GM21723 (cell line): ENCODE results near the gene CRMP1.

Source experiments
- ATAC-seq: cut with Tn5 transposase; IDR thresholded peaks from one replicate; pipeline ENCODE4 v1.9.1; 2021; ENCODE audit warnings: mild to moderate bottlenecking, moderate library complexity; ENCODE audit not compliant: unreplicated experiment

CRMP1 gene

GRCh38 chr4:5801696-5802095, 91.2 kb downstream of the CRMP1 start:
- no peak for ATAC-seq

DNA sequence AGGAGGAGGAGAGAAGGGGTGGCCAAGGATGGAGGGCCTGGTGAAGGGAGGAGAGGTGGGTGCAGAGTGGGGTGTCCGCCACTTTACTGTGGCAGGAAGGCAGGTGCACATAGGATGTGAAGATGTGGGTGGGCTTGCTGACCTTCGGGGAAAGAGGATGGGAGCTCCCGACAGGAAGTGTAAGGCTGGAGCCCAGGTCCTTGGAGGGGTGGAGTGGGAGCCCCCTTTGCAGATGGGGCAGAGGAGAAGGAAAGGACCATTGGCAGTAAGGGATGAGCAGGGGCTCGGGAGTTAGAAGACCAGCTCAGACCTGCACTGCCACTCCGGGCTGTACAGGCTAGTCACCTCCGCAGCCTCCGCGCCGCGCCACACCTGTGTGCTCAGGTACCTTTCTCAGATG, 92.4 kb downstream of the CRMP1 start:
- ATAC-seq, result no peak

DNA sequence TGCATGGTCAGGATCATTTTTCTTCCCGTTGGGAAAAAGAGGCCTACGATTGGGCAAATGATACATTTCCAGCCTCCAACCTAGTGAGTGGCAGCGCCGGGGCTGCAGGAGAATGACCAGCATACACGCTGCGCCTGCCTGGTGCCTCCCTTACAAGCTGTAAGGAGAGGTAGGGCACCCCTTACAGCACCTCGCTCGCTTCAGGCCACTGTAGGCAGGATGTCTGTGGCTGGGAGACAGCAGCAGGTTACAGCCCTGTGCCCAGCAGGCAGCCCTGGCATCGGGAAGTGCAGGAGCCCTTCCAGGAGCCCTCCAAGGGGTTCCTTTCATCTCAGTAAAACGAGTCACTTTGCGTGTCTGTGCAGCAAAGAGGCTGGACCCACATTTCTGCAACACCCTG, 93.5 kb downstream of the CRMP1 start:
- ATAC-seq, result no peak

GRCh38 chr4:5798946-5799345, 93.9 kb downstream of the CRMP1 start:
- no peak for ATAC-seq

DNA sequence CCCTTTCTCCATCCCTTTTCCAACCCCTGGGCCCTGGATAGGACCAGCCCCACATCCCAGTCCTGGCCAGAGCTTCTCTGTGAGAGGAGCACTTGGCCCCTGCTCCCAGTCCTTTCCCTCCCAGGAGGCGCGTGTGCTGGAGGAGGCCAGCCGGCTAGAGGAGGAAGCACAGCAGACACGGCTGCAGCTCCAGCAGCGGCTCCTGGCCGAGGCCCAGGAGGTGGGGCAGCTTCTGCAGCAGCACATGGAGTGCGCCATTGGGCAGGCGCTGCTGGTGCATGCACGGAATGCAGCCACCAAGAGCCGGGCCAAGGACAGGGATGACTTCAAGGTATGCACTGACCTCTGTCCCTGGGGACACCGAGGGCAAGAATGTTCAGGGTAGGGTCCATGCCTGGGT, 94.4 kb downstream of the CRMP1 start:
- ATAC-seq, result no peak

GRCh38 chr4:5797866-5798265, 95.0 kb downstream of the CRMP1 start:
- ATAC-seq, result no peak

- no peak for ATAC-seq
Observed at GRCh38 chr4:5796976-5797375, 95.9 kb downstream of the CRMP1 start.

GRCh38 chr4:5795580-5795979, 97.3 kb downstream of the CRMP1 start:
- no peak for ATAC-seq

DNA sequence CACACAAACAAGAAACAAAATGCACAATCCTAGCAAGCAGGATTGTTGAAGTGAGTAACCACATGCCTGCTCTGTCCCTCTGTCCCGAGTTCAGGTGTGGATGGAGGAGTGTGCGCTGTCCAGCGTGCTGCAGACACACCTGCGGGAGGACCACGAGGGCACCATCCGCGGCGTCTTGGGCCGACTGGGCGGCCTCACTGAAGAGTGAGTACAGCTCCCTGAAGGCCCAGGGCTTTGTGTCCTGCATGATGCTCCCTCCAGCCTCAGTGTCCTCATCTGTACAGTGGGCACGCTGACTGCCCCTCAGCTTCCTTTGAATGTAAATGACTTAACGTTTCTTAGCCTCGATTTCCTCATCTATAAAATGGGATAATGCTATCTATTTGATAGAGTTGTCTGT, 99.4 kb downstream of the CRMP1 start:
- no peak for ATAC-seq

GRCh38 chr4:5791654-5792053, 101.2 kb downstream of the CRMP1 start:
- ATAC-seq, result no peak

DNA sequence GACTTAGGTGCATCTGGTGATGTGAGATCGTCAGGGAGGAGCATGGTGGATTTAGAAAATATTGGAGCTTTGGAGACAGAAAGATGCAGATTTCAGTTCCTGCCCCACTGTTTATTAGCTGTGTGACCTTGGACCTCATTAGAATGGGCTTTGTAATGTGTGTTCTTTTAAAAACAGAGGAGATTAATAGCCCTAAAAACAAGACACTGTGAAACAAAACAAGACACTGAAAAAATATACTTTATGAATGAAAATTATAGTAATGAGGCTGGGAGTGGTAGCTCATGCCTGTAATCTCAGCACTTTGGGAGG, 102.4 kb downstream of the CRMP1 start:
- ATAC-seq, result no peak

GRCh38 chr4:5789141-5789540, 103.7 kb downstream of the CRMP1 start:
- ATAC-seq, result no peak

DNA sequence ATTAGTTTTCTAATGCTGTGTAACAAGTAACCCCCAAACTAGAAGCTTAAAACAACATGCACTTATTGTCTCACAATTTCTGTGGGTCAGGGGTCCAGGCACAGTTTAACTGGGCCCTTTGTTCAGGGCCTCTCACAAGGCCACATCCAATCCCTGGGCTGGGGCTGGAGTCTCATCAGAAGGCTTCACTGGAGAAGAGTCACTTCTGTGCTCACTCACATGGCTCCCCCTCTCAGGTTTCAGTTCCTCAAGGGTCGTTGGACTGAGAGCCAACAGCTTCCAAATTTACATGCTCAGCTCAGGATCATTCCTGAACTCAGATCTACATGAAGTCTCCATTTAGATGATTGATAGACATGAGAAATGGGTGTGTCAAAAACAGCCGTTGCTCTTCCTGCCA, 104.7 kb downstream of the CRMP1 start:
- no peak for ATAC-seq

DNA sequence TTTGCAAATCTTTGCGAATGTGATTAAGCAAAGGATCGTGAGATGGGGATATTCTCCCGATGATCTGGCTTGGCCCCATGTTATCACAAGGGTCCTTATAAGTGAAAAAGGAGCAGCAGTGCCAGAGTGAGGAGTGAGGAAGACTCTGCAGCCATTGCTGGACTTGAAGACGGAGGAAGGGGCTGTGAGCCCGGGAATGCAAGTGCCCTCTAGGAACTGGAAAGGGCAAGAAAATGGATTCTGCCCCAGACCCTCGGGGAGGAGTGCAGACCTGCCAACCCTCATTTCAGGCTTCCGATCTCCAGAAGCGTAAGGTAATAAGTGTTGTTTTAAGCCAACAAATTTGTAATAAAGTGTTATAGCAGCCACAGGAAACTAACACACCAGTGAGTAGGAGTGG, 105.6 kb downstream of the CRMP1 start:
- ATAC-seq, result no peak

DNA sequence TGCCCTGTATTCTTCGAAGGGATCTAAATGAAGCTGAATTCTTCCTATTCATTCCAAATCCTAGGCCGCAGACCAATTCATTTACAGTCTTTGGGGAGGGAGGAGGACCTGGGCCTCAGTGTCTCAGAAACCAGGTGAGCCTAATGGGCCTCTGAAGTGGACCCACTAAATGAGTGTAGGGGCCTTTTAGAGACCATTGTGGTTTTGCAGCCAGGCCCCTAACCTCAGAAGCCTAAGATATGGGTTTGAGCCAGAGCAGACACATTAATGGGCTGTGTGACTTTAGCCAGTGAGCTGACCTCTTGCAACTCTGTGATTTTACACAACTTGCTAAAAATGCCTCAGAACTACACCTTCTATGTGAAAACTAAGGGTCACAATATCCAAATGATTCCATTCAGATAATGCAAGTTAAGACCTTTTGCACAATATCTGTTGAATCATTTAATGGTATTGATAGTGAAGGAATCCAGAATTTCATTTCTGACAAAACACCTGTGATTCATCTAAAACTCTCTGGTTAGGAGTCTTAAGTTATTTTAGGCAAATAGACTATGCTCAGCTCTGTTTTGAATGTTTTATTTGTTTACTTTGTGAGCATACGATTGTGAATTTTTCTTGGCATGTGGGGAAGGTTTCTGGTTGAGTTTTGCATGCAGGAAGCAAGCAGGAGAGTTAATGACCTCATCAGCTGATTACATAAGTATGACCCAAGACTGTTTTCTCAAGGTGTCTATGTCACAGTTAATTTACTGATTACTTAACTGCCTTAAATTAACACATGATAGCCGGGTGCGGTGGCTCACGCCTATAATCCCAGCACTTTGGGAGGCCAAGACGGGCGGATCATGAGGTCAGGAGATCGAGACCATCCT, 106.8 kb downstream of the CRMP1 start:
- ATAC-seq, result no peak

GRCh38 chr4:5784960-5785611, 107.8 kb downstream of the CRMP1 start:
- no peak for ATAC-seq

DNA sequence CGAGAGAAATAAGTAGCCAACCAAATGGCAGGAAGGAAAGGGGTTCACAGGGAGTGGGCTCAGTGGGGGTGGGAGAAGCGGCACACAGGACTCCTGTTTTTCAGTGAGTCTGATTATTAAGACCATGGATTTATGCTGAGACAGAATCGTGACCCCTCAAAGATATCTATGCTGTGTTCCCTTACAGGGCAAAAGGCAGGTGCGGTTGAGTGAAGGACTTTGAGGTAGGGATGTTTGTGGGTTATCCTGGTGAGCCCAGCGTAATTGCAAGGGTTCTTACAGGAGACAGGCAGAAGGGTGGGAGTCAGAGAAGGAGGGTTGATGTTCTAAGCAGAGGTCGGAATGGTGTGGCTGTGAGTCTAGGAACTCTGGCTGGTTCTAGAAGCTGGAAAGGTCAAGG, 108.9 kb downstream of the CRMP1 start:
- no peak for ATAC-seq

DNA sequence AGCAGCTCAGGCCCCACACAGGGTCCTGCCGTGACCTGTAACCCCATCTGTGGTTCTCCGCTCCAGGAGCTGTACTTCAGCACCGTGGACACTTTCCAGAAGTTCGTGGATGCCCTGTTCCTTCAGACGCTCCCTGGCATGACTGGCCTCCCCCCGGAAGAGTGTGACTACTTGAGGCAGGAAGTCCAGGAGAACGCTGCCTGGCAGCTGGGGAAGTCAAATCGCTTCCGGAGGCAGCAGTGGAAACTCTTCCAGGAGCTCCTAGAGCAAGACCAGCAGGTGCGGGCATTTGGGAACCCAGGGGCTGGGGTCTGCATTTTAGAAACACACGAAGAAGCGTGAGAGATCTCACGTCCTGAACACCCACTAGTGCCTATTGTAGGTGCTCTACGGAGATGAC, 109.4 kb downstream of the CRMP1 start:
- ATAC-seq, result no peak

DNA sequence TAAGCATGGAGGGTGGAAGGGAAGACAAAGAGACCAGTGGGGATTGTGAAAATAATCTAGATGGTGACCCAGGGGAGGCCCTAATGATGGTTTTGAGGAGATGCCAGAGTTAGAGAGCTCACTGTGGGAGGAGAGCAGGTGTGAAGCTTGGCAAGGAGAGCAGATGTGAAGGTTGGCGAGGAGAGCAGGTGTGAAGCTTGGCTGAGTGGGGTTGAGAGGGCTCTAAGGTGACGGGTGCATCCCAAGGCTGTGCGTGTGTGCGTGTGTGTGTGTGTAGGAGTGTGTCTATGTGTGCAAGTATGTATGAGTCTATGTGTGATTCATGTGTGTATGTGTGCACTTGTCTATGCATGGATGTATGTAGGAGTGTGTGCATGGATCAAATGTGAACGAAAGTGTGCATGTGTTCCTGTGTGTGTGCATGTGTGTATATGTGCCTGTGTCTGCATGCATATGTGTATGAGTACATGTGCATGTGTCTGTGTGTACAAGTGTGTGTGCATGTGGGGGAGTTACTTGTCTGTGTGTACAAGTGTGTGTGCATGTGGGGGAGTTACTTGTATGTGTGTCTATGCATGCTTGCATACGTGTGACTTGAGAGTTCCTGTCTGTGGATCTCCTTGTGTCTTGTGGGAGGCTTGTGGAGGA, 109.9 kb downstream of the CRMP1 start:
- ATAC-seq, result no peak

DNA sequence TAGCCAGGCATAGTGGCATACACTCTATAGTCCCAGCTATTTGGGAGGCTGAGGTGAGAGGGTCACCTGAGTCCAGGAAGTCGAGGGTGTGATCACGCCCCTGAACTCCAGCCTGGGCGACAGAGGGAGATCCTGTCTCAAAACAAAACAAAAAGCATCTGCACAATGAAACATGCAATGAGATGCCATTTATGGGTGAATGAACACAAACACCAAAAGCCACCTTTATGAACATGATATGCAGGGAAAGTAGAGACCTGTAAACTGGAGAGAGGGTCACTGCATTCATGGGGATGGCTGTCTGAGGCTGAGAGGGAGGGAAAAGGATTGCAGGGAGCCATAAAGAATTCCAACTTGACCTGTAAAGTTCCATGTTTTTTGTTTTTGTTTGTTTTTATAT, 111.2 kb downstream of the CRMP1 start:
- ATAC-seq, result no peak

DNA sequence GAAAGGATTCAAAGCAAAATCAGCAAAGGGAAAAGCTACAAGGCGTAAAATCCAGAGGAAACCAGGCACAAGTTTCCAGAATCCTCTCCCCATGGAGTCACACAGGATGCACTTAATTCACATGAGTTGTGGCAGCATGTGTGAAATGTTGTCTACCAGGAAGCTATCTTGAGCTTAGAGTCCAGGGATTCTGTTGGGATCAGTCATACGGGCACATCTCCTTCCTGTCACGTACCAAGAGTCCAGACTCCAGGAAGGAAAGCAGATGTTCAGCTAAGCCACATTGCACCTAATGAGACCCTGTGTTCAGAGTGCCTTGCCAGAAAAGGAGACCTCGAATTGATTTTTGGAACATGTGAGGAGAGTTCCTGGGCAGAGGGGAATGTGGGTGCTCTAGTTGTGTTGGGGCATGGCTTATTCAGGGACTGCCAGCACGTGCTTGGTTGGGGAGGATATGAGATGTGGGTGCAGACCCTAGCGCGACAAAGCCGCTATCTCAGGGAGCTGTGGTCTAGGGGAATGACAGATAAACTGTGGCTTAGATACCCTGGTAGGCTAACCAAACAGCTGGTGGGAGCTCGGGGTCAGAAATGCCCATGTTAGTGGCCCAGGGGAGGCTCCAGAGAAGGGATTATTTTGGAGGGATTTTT, 111.9 kb downstream of the CRMP1 start:
- ATAC-seq, result no peak

- ATAC-seq, result no peak
Observed at GRCh38 chr4:5776510-5776909, 116.4 kb downstream of the CRMP1 start.
